HG03558 (cell line): ENCODE measurements around the gene FBXL2.
"Not testable (repeated sequence)": the region's sequence is repeated elsewhere in the genome, so short reads cannot be mapped to it uniquely, and the experiment has no call there.

Experiments used
- ATAC-seq: cut with Tn5 transposase; IDR thresholded peaks from one replicate; pipeline ENCODE4 v1.9.1; 2021; ENCODE audit warnings: moderate number of reproducible peaks; ENCODE audit not compliant: unreplicated experiment; ENCODE audit errors: extremely low read depth

Gene FBXL2

GRCh38 chr3:33425453-33425852, 148.2 kb downstream of the FBXL2 start:
- no peak for ATAC-seq

- no peak for ATAC-seq
Observed at GRCh38 chr3:33426068-33426467, 148.8 kb downstream of the FBXL2 start.

DNA sequence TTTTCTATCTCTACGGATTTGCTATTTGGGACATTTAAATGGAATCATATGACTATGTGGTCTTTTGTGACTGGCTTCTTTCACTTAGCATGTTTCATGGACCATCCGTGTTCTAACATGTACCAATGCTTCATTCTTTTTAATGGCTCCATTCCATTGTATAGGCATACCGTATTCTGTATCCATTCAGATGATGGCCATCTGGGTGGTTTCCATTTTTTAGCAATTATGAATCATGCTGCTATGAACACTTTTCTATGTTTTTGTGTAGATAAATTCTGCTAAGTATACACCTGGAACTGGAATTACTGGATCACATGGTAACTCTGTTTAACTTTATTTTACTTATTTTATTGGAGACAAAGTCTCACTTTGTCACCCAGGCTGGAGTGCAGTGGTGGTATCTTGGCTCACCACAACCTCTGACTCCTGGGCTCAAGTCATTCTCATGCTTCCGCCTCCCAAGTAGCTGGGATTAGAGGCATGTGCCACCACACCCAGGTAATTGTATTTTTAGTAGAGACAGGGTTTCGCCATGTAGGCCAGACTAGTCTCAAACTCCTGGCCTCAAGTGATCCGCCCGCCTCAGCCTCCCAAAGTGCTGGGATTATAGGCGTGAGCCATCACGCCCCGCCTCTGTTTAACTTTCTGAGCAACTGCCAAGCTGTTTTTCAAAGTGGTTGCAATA, 149.5 kb downstream of the FBXL2 start:
- ATAC-seq, result no peak

- no peak for ATAC-seq
Observed at GRCh38 chr3:33428734-33429133, 151.5 kb downstream of the FBXL2 start.

DNA sequence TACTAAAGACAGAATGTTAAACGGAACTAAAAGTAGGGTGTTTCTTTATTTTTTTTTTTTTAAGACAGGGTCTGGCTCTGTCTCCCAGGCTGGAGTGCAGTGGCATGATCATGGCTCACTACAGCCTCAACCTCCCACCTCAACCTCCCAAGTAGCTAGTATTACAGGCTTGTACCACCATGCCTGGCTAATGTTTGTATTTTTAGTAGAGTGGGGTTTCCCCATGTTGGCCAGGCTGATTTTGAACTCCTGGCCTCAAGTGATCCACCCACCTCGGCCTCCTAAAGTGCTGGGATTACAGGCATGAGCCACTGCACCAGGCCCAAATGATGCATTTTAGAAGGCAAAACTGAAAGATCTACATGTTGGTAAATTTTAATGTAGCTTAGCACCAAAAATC, 152.1 kb downstream of the FBXL2 start:
- ATAC-seq, result not testable (repeated sequence)

DNA sequence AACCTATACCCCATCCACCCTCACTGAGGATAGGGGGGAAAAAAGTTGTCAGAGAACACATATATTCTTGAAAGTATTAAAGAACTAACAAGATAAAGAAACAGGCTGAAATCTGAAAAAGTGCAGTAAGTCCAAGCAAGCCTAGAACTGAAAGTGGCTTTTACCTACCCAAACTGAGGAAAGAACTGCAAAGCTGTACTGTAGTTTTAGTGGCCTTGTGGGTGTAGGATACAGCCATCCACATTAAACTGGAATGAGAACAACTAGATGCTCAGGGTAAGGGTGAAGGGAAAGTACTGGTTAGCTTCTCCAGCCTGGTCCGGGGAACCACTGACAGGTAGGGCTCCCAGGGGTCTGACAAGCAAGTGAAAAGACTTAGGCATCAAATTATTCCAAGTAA, 152.8 kb downstream of the FBXL2 start:
- ATAC-seq, result no peak

DNA sequence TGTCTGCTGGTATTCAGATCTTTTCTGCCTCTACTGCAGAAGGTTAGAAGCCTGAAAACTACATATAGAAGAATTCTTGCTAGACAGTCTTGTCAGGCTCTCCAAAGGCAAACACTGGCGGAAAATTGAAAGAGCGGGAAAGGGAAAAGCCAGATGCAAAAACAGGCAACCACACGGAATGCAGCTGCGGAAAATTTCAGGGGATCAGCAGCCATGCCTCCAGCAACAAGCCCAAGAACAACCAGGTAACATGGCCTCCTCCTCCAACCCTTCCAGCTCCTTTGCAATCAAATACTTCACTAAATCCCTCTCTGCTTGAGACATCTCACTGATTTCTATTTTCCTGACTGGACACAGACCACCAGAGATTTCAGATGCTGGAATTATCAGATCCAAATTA, 153.3 kb downstream of the FBXL2 start:
- no peak for ATAC-seq

DNA sequence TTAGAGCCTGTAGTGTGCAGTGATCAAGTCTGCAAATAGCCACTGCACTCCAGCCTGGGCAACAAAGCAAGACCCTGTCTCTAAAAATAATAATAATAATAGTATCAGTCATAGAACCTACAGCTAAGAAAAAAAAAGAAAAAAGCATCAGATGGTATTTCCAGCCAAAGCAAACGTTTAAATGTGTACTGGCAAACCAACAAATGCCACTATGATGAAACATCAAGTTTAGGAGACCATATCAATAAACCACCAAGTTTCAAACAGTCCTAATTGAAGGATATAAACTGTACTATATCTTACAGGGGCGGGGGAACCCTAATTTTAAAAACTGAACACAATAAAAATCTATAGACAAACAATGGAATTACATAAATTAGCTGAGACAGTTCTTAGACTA, 156.6 kb downstream of the FBXL2 start:
- ATAC-seq, result no peak
